Ishikawa (cell line): ENCODE measurements around the gene PTPN13.

Experiments
- CEBPB ChIP-seq: IDR thresholded peaks from 2 replicates; pipeline ENCODE4 v1.6.1; 2012
- CREB1 ChIP-seq: IDR thresholded peaks from 2 replicates; pipeline ENCODE4 v1.6.1; 2012; ENCODE audit warnings: low read depth
- EP300 ChIP-seq: IDR thresholded peaks from 2 replicates; pipeline ENCODE4 v1.6.1; 2012; ENCODE audit warnings: borderline replicate concordance
- FOXM1 ChIP-seq: IDR thresholded peaks from 2 replicates; pipeline ENCODE4 v1.6.1; 2012; ENCODE audit warnings: low read depth, borderline replicate concordance
- MAX ChIP-seq: IDR thresholded peaks from 2 replicates; pipeline ENCODE4 v1.6.1; 2012
- NFIC ChIP-seq: IDR thresholded peaks from 2 replicates; pipeline ENCODE4 v1.6.1; 2012
- RAD21 ChIP-seq: IDR thresholded peaks from 2 replicates; pipeline ENCODE4 v1.6.1; 2012; ENCODE audit warnings: low read depth
- TAF1 ChIP-seq: IDR thresholded peaks from 2 replicates; pipeline ENCODE4 v1.6.1; 2012; ENCODE audit warnings: low read depth, mild to moderate bottlenecking
- TEAD4 ChIP-seq: IDR thresholded peaks from 2 replicates; pipeline ENCODE4 v1.6.1; 2012
- YY1 ChIP-seq: IDR thresholded peaks from 2 replicates; pipeline ENCODE4 v1.6.1; 2012; ENCODE audit warnings: low read depth
- TF ChIP-seq, protein P1 (sequence below): IDR thresholded peaks from 2 replicates; pipeline ENCODE4 v1.6.1; 2012; ENCODE audit warnings: low read depth, mild to moderate bottlenecking
- TF ChIP-seq, protein P2 (sequence below): IDR thresholded peaks from 2 replicates; pipeline ENCODE4 v1.6.1; 2012

- no peak for TF ChIP-seq YY1
- TF ChIP-seq RAD21: no peak
- TF ChIP-seq, protein P1, sequence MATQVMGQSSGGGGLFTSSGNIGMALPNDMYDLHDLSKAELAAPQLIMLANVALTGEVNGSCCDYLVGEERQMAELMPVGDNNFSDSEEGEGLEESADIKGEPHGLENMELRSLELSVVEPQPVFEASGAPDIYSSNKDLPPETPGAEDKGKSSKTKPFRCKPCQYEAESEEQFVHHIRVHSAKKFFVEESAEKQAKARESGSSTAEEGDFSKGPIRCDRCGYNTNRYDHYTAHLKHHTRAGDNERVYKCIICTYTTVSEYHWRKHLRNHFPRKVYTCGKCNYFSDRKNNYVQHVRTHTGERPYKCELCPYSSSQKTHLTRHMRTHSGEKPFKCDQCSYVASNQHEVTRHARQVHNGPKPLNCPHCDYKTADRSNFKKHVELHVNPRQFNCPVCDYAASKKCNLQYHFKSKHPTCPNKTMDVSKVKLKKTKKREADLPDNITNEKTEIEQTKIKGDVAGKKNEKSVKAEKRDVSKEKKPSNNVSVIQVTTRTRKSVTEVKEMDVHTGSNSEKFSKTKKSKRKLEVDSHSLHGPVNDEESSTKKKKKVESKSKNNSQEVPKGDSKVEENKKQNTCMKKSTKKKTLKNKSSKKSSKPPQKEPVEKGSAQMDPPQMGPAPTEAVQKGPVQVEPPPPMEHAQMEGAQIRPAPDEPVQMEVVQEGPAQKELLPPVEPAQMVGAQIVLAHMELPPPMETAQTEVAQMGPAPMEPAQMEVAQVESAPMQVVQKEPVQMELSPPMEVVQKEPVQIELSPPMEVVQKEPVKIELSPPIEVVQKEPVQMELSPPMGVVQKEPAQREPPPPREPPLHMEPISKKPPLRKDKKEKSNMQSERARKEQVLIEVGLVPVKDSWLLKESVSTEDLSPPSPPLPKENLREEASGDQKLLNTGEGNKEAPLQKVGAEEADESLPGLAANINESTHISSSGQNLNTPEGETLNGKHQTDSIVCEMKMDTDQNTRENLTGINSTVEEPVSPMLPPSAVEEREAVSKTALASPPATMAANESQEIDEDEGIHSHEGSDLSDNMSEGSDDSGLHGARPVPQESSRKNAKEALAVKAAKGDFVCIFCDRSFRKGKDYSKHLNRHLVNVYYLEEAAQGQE: no peak
- no peak for TF ChIP-seq MAX
- TF ChIP-seq CEBPB: no peak
- TF ChIP-seq, protein P2, sequence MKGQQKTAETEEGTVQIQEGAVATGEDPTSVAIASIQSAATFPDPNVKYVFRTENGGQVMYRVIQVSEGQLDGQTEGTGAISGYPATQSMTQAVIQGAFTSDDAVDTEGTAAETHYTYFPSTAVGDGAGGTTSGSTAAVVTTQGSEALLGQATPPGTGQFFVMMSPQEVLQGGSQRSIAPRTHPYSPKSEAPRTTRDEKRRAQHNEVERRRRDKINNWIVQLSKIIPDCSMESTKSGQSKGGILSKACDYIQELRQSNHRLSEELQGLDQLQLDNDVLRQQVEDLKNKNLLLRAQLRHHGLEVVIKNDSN: no peak
- no peak for TF ChIP-seq TAF1
- no peak for TF ChIP-seq EP300
- no peak for TF ChIP-seq CREB1
- no peak for TF ChIP-seq TEAD4
- TF ChIP-seq FOXM1: no peak
- no peak for TF ChIP-seq NFIC
These were observed 2.7 kb downstream of the PTPN13 start for GRCh38 chr4:86596807-86597206.
